ENCODE data around the gene SSTR3. TPM values are rescaled to one million over a fixed set of nuclear protein-coding genes. Genes with fewer than 3 reads are reported as not detected.
A peak's percentile ranks its signal among the peaks of the same experiment; 100 is the strongest.

SSTR3 gene
- total and polyA plus RNA-seq, 9 of the 15 experiments (the other 6 are each of a cell fraction or from before 2014, with no cell fraction given) = 0.03 TPM; not detected in 8

DNA sequence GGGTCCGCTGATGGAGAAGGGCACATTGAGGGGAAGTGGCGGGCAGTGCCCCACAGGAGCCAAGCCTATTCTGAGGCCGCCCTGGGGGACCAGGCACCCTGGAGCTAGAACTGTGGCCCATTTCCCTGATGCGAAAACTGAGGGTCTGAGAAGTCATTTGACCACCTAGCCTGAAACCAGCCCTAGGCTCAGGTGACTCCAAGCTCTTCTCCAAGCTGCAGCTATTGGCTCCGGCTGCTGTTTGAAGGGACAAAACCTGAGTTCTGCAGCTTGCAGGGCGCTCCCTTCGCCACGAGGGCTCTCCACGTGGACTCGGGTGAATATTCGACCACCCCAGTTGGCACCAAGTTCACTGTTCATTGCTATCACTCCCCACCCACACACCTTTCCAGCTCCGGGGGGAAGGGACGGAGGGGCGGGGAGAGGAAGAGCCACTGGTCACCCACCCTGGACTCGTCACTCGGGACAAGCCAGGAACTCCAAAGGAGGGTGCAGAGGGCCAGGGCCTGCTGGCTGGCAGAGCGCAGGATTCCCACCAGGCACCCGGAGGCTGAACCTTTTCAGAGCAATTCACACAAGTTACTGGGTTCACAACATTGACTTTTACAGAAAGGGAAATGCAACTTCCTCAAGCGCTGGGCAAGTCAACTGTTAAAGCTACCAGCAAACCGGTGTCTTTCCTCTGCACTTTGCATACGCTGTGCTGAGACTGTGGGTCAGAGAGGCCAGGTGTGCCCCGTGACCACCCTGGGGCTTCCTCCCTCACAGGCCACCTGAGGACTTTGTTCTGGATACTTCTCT is 32.8 kb upstream of the SSTR3 start:
- H3K27ac ChIP-seq (ENCODE audit: extremely low read depth, low read depth, low read length) = peak overlapping the region; percentile 44; the same call in 1 of the 3 replicates
- H3K4me2 ChIP-seq (ENCODE audit: insufficient read depth, low read length) = no peak overlapping the region
- H3K9me3 ChIP-seq (replicated peaks; ENCODE audit: control insufficient read depth, insufficient read depth, low read depth, low read length) = no peaks in the 10 kb centered on the region
- TF ChIP-seq RBM25 (IDR thresholded peaks at IDR 0.05; ENCODE audit: low read depth, low read length, severe bottlenecking) = peak; percentile 6
- no peak for TF ChIP-seq ZNF174 (CRISPR knock-in tag; IDR thresholded peaks at IDR 0.05)
- TF ChIP-seq DPF2 (IDR thresholded peaks at IDR 0.05) = no peak
- in situ Hi-C loops (cut with MboI) = no loop called here
- FAIRE-seq (no peak), DNase-seq (ENCODE audit: extremely low read depth in 1 of 4, low spot score in 3 of 4) (no peak), ATAC-seq (no peak)
- no peak overlapping the region for H3K4me3 ChIP-seq
- ChIA-PET POLR2A (no interaction called here), CTCF (ENCODE audit: low intra/inter-chr PET ratio) (no interaction called here)
- intact Hi-C loops (cut with micrococcal nuclease) = no loop called here
- H3K9me1 ChIP-seq (ENCODE audit: control insufficient read depth, insufficient read depth, low read length) = no peaks in the 10 kb centered on the region
- H3K4me1 ChIP-seq (replicated peaks in 1 of 2; ENCODE audit: control insufficient read depth in 2 of 2, insufficient read depth in 2 of 2, low read length in 2 of 2) = peaks cover 29 to 49% of the 10 kb centered on the region in 2 experiments
- peak overlapping the region; percentile 80; the same call in 1 of the 2 replicates for H2AFZ ChIP-seq (ENCODE audit: low read depth, low read length)
- H4K20me1 ChIP-seq (replicated peaks; ENCODE audit: control insufficient read depth, insufficient read depth, low read length) = no peaks in the 10 kb centered on the region; the same call in none of the 2 replicates
- peak overlapping the region in 1 of 2 experiments; percentile 71; a peak in 2 of 4 replicates for H3K9ac ChIP-seq (ENCODE audit: insufficient read depth in 1 of 2, low read depth in 2 of 2, low read length in 2 of 2)
- WGBS (ENCODE audit: insufficient coverage, low coverage, missing lambda C conversion rate) = 77% methylated on average over 13 of the region's 22 CpGs
- H3K27me3 ChIP-seq (ENCODE audit: control insufficient read depth in 2 of 2, insufficient read depth in 2 of 2, low read length in 2 of 2) = no peaks in the 10 kb centered on the region
- peaks cover 39% of the 10 kb centered on the region for H3K79me2 ChIP-seq (ENCODE audit: control insufficient read depth, insufficient read depth, low read length)
- no TSS peak for BruUV-seq (replicated peaks)
- H3K36me3 ChIP-seq (ENCODE audit: control insufficient read depth, insufficient read depth, low read length) = peaks cover 21% of the 10 kb centered on the region; the same call in 2 of the 3 replicates

All from K562 (cell line).